Activated CD4-positive, alpha-beta memory T cell treated with anti-CD3 and anti-CD28 coated beads for 36 hours (primary cell): ENCODE results near the gene DAB1. TPM values are rescaled to one million over a fixed set of nuclear protein-coding genes. Genes with fewer than 3 reads are reported as not detected.
"Not testable (repeated sequence)": the region's sequence is repeated elsewhere in the genome, so short reads cannot be mapped to it uniquely, and the experiment has no call there.

ENCODE experiments used
- CTCF ChIA-PET: fragments of 350-600 bp; sonication (Branson Sonifier 250); formaldehyde crosslinking; loops from one replicate; lab custom pipeline; 2021; ENCODE audit warnings: antibody characterized with exemption, inconsistent platforms; lab: Charles Lee
- POLR2A ChIA-PET: fragments of 350-600 bp; sonication (Branson Sonifier 250); formaldehyde crosslinking; loops from one replicate; lab custom pipeline; 2021; ENCODE audit warnings: antibody characterized with exemption; lab: Charles Lee
- DNase-seq: peaks from one replicate; pipeline ENCODE4 v3.0.0-alpha.2; 2020
- H3K27ac Mint-ChIP-seq: one replicate; pipeline ENCODE4 v1.8.0; 2021; ENCODE audit warnings: mixed read lengths
- H3K27me3 Mint-ChIP-seq: one replicate; pipeline ENCODE4 v1.8.0; 2021; ENCODE audit warnings: mixed read lengths
- H3K36me3 Mint-ChIP-seq: one replicate; pipeline ENCODE4 v1.8.0; 2021; ENCODE audit warnings: mixed read lengths
- H3K4me1 Mint-ChIP-seq: one replicate; pipeline ENCODE4 v1.8.0; 2021; ENCODE audit warnings: low read depth, mixed read lengths
- H3K4me3 Mint-ChIP-seq: one replicate; pipeline ENCODE4 v1.8.0; 2021; ENCODE audit warnings: mild to moderate bottlenecking, mixed read lengths
- H3K9me3 Mint-ChIP-seq: one replicate; pipeline ENCODE4 v1.8.0; 2021; ENCODE audit warnings: mixed read lengths
- intact Hi-C: fragments of 100-400 bp; cut with micrococcal nuclease; formaldehyde crosslinking; loops from one replicate; pipeline ENCODE4 v1.15.1; 2023
- total RNA-seq, 2 experiments: library from RNA; stranded (reverse); gene quantifications; one replicate each; pipeline ENCODE4 v1.2.3, GENCODE V29; 2021

Gene DAB1
- total RNA-seq, 2 experiments from 2014 or later = 0.24 to 0.46 TPM

DNA sequence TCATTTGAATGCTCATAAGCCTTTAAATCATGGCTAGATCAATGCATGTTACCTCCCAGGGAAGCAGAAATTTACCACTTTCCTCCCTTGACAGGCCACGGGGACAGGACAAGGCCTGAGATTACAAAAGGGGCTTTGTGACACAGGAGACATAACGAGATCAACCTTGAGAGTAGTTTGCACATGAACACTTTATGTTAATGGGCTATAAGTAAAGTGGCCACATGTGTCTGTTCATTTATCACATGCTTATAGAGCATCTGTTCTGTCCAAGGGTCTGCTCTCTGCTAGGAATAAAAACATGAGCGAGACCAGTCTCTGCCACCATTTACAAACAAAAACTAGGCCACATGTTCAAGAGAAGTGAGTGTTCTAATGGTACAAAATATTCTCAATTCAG is 314.0 kb downstream of the DAB1 start:
- POLR2A ChIA-PET = no interaction called here

DNA sequence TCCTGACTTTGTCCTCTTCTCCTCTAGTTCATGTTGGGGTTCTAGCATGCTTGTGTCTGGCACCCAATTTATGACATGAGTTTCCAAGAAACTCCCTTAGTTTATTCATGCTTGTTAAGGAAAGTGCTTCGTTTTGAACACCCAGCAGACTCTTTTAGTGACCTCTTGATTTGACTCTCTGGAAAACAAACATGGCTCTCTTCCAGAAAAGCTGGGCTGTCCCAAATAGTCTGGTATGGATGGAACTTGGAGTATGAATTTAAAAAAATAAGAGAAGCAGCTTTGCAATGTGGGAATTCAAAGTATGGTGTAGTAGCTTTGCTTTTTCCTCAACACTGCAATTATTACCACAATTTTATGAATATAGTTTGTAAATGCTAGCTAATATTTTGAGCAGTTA is 314.6 kb downstream of the DAB1 start:
- intact Hi-C loops = no loop called here
- DNase-seq = no peak
- Mint-ChIP-seq H3K36me3 (no peaks in the 10 kb centered on the region), H3K4me3 (no peak overlapping the region), H3K9me3 (no peaks in the 10 kb centered on the region), H3K27me3 (peaks cover 1% of the 10 kb centered on the region), H3K27ac (no peak overlapping the region), H3K4me1 (no peaks in the 10 kb centered on the region)
- CTCF ChIA-PET = no interaction called here
- POLR2A ChIA-PET = no interaction called here

More for the DNA sequence above, 314.0 kb downstream of the DAB1 start:
- no peaks in the 10 kb centered on the region for H3K4me1 Mint-ChIP-seq
- DNase-seq = no peak
- no peaks in the 10 kb centered on the region for H3K9me3 Mint-ChIP-seq
- H3K27ac Mint-ChIP-seq = no peak overlapping the region
- intact Hi-C loops = no loop called here
- CTCF ChIA-PET = no interaction called here
- peaks cover 1% of the 10 kb centered on the region for H3K27me3 Mint-ChIP-seq
- H3K4me3 Mint-ChIP-seq = no peak overlapping the region
- no peaks in the 10 kb centered on the region for H3K36me3 Mint-ChIP-seq

GRCh38 chr1:57106296-57106695 is 317.6 kb downstream of the DAB1 start:
- H3K36me3 Mint-ChIP-seq = no peaks in the 10 kb centered on the region
- H3K27ac Mint-ChIP-seq = no peak overlapping the region
- H3K4me3 Mint-ChIP-seq = no peak overlapping the region
- DNase-seq = no peak
- ChIA-PET POLR2A (no interaction called here), CTCF (no interaction called here)
- H3K9me3 Mint-ChIP-seq = no peaks in the 10 kb centered on the region
- intact Hi-C loops = no loop called here
- no peaks in the 10 kb centered on the region for H3K4me1 Mint-ChIP-seq
- H3K27me3 Mint-ChIP-seq = peaks cover 6% of the 10 kb centered on the region

GRCh38 chr1:57102561-57103326 is 321.1 kb downstream of the DAB1 start:
- POLR2A ChIA-PET = no interaction called here

DNA sequence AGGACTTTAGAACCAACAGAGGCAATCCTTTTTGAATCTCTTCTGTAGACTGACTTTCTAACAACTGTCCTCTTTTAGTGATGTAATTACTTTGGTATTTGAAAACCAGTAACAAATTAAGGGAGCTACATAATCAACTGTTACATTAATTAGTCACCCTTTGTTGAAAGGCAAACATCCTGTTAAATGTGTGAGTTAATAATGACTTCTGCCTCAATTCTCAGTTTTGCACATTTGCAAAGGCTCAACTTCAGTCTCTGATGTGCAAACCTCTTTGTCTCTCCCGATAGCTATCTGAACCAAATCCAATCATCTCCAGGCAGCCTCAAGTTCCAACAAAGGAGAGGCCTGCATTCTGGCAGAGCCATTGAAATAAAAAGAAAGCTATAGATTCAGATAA is 322.7 kb downstream of the DAB1 start:
- ChIA-PET CTCF (no interaction called here), POLR2A (no interaction called here)
- no peak for DNase-seq
- no peak overlapping the region for H3K27ac Mint-ChIP-seq
- no peaks in the 10 kb centered on the region for H3K4me1 Mint-ChIP-seq
- intact Hi-C loops = no loop called here
- H3K36me3 Mint-ChIP-seq = no peaks in the 10 kb centered on the region
- no peaks in the 10 kb centered on the region for H3K9me3 Mint-ChIP-seq
- peaks cover 4% of the 10 kb centered on the region for H3K27me3 Mint-ChIP-seq
- no peak overlapping the region for H3K4me3 Mint-ChIP-seq

More at GRCh38 chr1:57102561-57103326, 321.1 kb downstream of the DAB1 start:
- no peaks in the 10 kb centered on the region for H3K36me3 Mint-ChIP-seq
- no peak overlapping the region for H3K27ac Mint-ChIP-seq
- H3K4me3 Mint-ChIP-seq = no peak overlapping the region
- CTCF ChIA-PET = no interaction called here
- no peak for DNase-seq
- peaks cover 4% of the 10 kb centered on the region for H3K27me3 Mint-ChIP-seq
- H3K9me3 Mint-ChIP-seq = no peaks in the 10 kb centered on the region
- intact Hi-C loops = no loop called here
- no peaks in the 10 kb centered on the region for H3K4me1 Mint-ChIP-seq

DNA sequence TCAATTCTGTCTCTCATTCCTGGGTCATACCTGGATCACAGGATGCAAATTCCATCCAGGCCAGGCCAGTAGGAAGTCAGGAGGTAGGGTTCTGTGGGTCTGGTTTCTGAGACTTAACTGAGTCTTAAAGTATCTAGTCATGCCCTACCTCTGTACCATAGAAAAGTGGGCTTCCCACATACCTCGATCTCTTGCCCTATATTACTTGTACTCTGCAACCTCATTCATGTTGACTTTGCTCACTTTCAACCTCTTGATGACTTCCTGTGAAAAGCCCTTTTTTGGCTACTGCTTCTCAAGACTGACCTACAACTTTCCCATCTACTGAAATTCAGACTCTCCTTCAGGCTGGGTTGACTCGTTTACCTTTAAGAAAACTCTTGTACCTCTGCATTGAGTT is 329.1 kb downstream of the DAB1 start:
- intact Hi-C loops = no loop called here
- Mint-ChIP-seq H3K27ac (no peak overlapping the region), H3K27me3 (no peaks in the 10 kb centered on the region), H3K4me1 (no peaks in the 10 kb centered on the region), H3K36me3 (no peaks in the 10 kb centered on the region), H3K9me3 (no peaks in the 10 kb centered on the region), H3K4me3 (no peak overlapping the region)
- DNase-seq = no peak
- ChIA-PET POLR2A (no interaction called here), CTCF (no interaction called here)

DNA sequence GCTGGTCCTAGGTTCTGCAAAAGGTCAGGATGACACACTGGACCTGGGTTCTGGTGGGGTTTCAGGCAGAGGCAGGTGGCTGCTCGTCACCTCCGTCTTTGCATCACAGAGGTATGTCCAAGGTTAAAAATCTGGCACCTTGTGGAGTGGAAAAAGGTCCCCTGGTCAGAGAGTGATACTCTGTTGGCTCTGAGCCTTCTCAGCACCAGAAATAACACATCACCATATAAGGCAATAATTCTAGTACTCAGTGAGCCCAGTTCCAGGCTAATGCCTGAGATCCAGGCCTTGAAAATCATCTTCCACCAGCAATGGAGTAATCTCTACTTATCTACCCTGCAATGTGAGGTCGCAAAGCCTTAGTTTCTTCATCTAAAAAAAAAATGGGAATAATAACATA is 330.7 kb downstream of the DAB1 start:
- Mint-ChIP-seq H3K27me3 (no peaks in the 10 kb centered on the region), H3K9me3 (no peaks in the 10 kb centered on the region), H3K4me3 (no peak overlapping the region), H3K27ac (no peak overlapping the region), H3K4me1 (no peaks in the 10 kb centered on the region), H3K36me3 (no peaks in the 10 kb centered on the region)
- CTCF ChIA-PET = no interaction called here
- no peak for DNase-seq
- POLR2A ChIA-PET = no interaction called here
- intact Hi-C loops = no loop called here

DNA sequence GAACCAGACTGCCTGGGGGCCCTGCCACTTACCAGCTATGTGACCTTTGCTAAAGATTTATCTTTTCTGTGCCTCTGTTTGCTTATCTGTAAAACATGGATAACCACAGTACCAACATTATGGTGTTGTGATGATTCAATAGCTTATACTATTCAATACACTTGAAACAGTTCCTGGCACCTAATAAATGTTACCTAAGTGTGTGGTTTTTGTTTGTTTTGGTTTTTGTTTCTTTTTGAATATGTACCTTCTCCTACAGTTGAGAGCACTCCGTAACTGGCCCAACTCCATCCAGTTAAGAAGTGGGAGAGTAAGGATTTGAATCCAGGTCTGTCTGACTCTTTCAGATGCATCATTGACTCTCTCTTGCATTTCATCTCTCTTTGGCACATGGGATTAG is 332.2 kb downstream of the DAB1 start:
- no peaks in the 10 kb centered on the region for H3K4me1 Mint-ChIP-seq
- no peaks in the 10 kb centered on the region for H3K27me3 Mint-ChIP-seq
- no peak for DNase-seq
- no peak overlapping the region for H3K4me3 Mint-ChIP-seq
- no peak overlapping the region for H3K27ac Mint-ChIP-seq
- POLR2A ChIA-PET = no interaction called here
- intact Hi-C loops = no loop called here
- no peaks in the 10 kb centered on the region for H3K36me3 Mint-ChIP-seq
- CTCF ChIA-PET = no interaction called here
- H3K9me3 Mint-ChIP-seq = no peaks in the 10 kb centered on the region

DNA sequence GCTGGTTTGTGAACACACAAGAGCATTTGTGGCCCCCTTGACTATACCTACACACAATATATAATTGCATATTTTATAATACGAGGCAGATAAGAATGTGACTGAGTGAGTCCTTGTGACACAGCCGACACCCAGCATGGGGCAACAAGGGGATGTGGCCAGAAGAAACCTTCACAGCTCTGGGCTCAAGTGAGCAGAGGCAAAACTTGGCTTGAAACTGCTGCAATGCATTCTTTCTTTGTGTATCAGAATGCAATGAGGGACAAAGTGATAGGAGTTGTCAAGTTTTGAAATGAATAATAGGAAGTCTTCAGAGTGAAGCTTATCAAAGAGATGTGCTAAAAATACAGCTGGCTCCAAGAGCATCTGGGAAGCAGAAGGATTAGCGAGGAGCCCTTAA is 334.0 kb downstream of the DAB1 start:
- H3K27ac Mint-ChIP-seq = no peak overlapping the region
- H3K4me3 Mint-ChIP-seq = no peak overlapping the region
- H3K9me3 Mint-ChIP-seq = no peaks in the 10 kb centered on the region
- intact Hi-C loops = no loop called here
- ChIA-PET CTCF (no interaction called here), POLR2A (no interaction called here)
- H3K4me1 Mint-ChIP-seq = no peaks in the 10 kb centered on the region
- no peaks in the 10 kb centered on the region for H3K27me3 Mint-ChIP-seq
- no peaks in the 10 kb centered on the region for H3K36me3 Mint-ChIP-seq
- DNase-seq = no peak

DNA sequence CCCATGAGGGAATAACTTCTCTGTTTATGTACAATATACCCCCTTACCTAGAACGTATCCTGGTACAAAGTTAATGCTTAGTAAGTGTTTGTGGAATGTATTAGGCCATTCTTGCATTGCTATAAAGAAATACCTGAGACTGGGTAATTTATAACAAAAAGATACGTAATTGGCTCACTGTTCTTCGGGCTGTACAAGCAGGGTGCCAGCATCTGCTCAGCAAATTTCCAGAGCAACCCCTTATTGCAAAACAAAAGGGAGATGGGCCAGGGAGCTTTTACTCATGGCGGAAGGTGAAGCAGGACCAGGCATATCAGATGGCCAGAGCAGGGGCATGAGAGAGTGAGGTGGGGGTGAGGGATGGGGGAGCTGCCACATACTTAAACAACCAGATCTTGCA is 334.6 kb downstream of the DAB1 start:
- no peaks in the 10 kb centered on the region for H3K4me1 Mint-ChIP-seq
- ChIA-PET POLR2A (no interaction called here), CTCF (no interaction called here)
- intact Hi-C loops = no loop called here
- H3K4me3 Mint-ChIP-seq = no peak overlapping the region
- H3K27ac Mint-ChIP-seq = no peak overlapping the region
- no peaks in the 10 kb centered on the region for H3K27me3 Mint-ChIP-seq
- no peaks in the 10 kb centered on the region for H3K9me3 Mint-ChIP-seq
- DNase-seq = no peak
- no peaks in the 10 kb centered on the region for H3K36me3 Mint-ChIP-seq

DNA sequence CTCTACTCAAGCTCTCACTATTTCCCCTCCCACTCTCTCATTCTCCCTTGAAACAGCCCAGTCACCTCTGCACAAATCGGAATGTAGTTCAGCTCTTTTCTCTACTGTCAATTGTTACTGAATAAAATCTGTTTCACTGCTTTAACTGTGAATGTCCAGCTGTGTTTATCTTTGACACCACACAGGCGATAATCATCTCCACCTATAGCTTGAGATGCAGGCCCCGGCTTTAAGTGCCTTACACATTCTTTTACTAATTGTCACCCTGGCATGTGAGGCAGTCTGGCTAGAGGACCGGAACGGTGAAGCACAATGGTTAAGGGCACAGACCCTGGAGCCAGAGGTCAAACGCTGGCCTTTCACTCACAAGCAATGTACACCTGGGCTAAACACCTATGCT is 335.2 kb downstream of the DAB1 start:
- DNase-seq = no peak
- Mint-ChIP-seq H3K27ac (no peak overlapping the region), H3K9me3 (no peaks in the 10 kb centered on the region), H3K4me3 (no peak overlapping the region), H3K36me3 (no peaks in the 10 kb centered on the region), H3K4me1 (no peaks in the 10 kb centered on the region), H3K27me3 (no peaks in the 10 kb centered on the region)
- ChIA-PET POLR2A (no interaction called here), CTCF (no interaction called here)
- intact Hi-C loops = no loop called here

DNA sequence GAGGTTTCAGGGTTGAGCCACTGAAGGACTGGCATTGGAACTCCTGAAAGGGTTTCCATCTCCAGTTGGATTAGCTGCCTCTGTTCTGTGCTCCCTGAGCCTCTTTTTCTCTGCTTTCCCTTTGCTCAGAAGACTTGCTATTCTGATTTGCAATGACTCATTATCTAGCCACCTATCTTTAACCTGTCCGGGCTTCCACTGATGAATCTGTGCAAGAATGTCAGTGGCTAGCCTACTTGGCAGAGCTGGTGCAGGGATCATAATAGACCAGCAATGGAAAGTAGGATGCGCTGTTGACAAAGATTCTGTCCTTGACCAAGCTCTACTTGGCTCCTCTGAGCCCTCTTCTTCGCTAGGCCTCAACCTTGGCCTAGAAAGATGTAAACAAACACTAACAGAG is 336.2 kb downstream of the DAB1 start:
- intact Hi-C loops, DNase-seq, POLR2A ChIA-PET, H3K27me3 Mint-ChIP-seq, H3K27ac Mint-ChIP-seq, CTCF ChIA-PET, H3K4me3 Mint-ChIP-seq, H3K9me3 Mint-ChIP-seq, H3K36me3 Mint-ChIP-seq, H3K4me1 Mint-ChIP-seq: not testable (repeated sequence)

DNA sequence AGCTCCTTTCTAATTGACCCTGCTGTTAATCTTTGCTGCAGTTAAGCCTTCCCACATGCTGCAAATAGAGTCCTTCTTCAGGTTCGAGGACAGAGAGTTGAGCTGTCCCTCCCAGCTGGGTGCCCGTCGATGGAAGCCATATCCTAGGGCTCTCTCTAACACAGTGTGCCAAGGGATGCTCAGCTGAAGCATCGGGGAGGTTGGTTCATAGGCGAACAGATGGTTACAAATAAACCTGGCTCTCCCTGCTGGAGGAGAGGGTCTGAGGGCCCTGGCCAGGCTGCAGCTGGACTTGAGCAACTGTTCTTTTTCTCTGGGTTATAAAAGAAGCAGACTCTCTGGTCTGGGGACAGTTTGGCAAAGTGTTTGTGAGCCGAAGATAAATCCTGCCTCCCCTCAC is 337.7 kb downstream of the DAB1 start:
- Mint-ChIP-seq H3K27ac (no peak overlapping the region), H3K4me1 (no peaks in the 10 kb centered on the region), H3K9me3 (no peaks in the 10 kb centered on the region), H3K36me3 (no peaks in the 10 kb centered on the region), H3K27me3 (no peaks in the 10 kb centered on the region), H3K4me3 (no peak overlapping the region)
- CTCF ChIA-PET = no interaction called here
- DNase-seq = no peak
- POLR2A ChIA-PET = no interaction called here
- intact Hi-C loops = no loop called here
